HG03103 (cell line): ENCODE measurements around the gene RAB24.
"Not testable (repeated sequence)": the region's sequence is repeated elsewhere in the genome, so short reads cannot be mapped to it uniquely, and the experiment has no call there.

Experiments used
- ATAC-seq: cut with Tn5 transposase; IDR thresholded peaks from one replicate; pipeline ENCODE4 v1.9.1; 2021; ENCODE audit warnings: low read depth; ENCODE audit not compliant: unreplicated experiment

Gene RAB24

DNA sequence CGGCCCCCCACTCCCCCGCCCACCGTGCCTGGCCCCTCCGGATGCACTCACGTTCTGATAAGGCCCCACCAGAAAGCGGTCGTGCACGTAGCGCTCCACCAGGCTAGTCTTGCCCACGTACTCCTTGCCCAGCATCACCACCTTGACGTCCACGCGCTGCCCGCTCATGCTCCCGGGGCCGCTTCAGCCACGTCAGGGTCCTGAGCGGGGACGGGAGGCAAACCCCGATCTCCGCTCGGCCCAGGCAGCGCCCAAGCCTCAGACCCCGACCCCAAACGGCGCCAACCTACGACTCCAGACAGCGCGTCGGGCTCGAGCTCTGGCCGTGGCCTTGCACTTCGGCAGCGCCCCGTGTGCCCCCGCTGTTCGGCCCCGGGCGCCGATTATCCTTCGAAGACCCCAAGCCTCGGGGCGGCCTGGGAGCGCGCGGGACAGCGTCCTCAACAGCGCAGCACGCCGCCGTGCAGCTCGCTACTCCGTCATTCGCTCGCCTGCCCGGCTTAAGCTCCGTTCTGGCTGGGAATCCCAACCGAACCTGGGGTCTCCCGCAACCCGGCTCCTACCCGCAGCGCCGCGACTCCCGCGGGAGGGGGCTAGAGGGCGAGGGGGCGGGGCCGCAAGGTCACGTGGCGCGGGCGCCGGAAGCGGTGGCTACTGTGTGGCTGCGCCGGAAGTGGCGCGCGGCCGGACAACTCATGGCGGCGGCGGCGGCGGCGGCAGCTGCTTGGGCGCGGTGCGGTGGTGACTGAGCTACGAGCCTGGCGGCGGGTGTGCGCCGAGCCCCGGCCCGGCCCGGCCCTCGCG lies at the start of gene RAB24, which contains the start of gene PRELID1:
Gene RAB24 (minus strand): TSS at position 599 of the 804 bp plus-strand sequence. CDS start 431 bp downstream, at position 168.
Gene PRELID1 (plus strand): TSS at position 679 of the 804 bp plus-strand sequence. CDS start 187 bp downstream, outside the sequence.
- peak; percentile 48 for ATAC-seq

GRCh38 chr5:177353093-177353492 lies 49.6 kb upstream of the RAB24 start:
- ATAC-seq = no peak

- peak; percentile 95 for ATAC-seq
Observed at GRCh38 chr5:177351392-177352329, 48.1 kb upstream of the RAB24 start, which contains the start of gene LMAN2. Gene LMAN2 (minus strand): TSS chr5:177351668. CDS start chr5:177351647, 21 bp downstream.

DNA sequence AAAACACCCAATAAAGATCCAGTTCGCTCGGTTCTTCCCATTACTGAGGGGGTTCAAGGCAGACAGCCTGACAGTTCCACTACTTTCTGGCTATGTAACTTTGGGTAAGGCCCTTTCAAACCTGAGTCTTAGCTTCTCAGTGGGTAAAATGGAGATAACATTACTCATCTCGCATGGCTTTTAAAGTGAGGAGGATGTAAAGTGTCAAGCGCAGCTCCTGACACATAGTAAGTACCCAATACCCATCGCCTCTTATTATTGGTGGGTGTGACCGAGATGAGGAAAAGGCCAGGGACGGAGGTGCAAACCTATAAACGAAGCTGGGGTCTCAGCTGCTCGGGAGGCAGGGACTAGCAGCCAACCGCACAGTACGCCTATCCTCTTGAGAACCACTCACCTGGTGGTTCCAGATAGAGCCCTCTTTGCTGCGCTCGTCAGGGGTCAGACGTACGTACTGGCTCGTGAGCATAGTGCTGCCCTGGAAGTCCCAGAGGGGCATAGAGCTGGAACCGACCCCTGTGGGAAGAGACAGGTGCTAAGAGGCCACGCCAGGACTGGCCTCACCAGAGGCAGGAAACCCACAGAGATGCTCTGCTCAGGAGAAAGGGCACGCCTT lies 47.4 kb upstream of the RAB24 start:
- no peak for ATAC-seq

- no peak for ATAC-seq
Observed at GRCh38 chr5:177349762-177350161, 46.2 kb upstream of the RAB24 start.

GRCh38 chr5:177349362-177349647 lies 45.8 kb upstream of the RAB24 start:
- no peak for ATAC-seq

DNA sequence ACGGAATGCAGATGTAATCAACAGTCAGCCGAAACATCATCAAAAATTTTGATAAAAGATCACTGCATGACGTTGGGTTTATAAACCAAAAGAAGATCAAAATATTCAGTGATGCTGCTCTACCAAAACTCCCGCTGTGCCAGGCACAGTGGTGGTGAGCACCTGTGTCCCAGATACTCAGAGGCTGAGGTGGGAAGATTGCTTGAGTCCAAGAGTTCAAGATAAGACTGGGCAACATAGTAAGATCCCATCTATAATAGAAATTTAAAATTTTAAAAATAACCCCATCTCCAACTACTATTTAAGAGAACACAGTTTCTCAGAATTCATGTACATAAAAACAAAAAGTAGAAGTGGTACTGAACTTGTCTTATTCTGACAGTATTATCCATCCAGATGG lies 44.2 kb upstream of the RAB24 start:
- no peak for ATAC-seq

DNA sequence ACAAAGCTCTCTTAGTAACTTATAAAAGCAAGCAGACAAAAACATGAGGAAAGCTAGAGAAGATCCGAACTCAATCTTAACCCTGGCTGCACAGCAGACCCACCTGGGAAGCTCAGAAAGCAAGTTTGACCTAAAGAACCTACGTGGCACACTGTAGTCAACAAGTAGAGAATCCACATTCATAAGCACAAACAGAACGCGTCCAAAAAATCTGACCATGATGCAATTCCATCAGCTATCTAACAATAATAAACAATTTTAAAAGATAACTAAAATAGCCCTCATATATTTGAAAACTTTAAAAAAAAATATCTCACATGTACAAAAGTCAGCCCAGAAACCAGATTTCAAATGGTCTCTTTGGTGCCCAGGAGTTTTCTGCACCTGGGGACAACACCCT lies 43.3 kb upstream of the RAB24 start:
- no peak for ATAC-seq

- ATAC-seq = no peak
Observed at GRCh38 chr5:177344891-177345290, 41.4 kb upstream of the RAB24 start.

- no peak for ATAC-seq
Observed at GRCh38 chr5:177343777-177344176, 40.3 kb upstream of the RAB24 start.

DNA sequence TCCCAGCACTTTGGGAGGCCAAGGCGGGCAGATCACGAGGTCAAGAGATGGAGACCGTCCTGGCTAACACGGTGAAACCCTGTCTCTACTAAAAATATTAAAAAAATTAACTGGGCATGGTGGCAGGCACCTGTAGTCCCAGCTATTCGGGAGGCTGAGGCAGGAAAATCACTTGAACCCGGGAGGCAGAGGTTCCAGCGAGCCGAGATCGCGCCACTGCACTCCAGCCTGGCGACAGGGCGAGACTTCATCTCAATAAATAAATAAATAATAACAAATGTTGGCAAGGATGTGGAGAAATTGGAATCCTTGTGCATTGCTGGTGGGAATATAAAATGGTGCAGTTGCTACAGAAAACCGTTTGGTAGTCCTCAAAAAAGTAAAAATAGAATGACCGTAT lies 39.5 kb upstream of the RAB24 start:
- not testable (repeated sequence) for ATAC-seq

DNA sequence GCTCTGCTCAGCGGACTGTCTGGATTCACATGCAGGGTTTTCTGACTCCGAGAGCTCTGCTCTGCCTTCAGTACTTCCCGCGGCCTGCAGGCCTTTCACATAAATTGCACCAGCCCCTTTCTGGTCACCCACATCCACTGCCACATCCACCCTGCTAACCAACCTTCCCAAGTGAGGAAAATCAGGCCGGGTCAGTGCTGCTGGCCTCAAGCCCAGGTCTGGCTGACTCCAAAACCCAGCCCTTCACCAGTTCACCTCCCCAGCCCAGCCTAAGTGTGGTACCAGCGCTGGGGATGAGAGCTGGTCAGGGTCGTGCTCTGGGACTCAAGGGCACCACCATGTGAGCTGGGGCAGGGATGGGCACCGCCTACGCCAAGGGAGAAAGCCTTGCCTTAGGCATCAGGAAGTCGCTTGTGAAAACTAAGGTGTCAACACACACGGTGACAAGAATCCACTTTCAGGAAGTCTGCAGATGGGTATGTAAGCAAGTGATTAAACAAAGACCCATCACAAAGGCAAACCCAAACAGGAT lies 35.7 kb upstream of the RAB24 start:
- ATAC-seq = no peak

GRCh38 chr5:177338251-177339106 lies 35.0 kb upstream of the RAB24 start:
- ATAC-seq = no peak

DNA sequence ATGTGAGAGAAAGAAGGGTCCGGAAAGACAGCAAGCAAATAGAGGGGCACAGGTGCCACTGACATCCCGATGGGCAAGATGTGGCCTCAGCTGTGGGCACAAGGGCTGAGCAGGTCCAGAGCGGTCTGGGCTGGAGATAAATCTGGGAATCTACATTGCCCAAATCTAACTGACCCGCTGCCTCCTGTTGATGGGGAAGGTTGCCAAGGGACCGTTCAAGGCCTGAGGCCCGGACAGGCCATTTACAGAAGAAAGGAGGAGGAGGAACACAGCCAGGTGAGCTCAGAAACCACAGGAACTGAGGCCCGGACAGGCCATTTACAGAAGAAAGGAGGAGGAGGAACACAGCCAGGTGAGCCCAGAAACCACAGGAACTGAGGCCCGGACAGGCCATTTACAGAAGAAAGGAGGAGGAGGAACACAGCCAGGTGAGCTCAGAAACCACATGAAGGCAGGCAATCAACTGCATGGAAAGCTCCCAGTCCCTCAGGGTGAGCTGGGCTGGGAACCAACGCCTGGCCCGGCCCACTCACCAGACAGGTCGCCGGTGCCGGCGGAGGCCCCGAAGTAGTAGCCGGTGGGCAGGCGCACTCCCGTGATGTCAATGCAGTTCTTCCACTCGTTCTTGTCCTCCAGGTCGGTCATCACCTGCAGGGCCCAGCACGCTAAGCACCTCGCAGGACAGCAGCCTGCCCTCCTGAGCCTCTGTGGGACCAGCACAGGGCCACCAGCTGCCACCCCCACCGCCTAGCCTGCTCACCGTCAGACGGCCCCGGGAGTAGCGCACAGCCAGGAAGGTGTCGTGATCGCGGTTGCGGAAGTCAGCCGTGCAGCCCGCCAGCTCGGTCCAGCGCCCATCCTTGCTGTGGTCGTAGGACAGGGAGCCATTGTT lies 33.3 kb upstream of the RAB24 start:
- ATAC-seq = no peak

GRCh38 chr5:177336112-177336511 lies 32.6 kb upstream of the RAB24 start:
- no peak for ATAC-seq

DNA sequence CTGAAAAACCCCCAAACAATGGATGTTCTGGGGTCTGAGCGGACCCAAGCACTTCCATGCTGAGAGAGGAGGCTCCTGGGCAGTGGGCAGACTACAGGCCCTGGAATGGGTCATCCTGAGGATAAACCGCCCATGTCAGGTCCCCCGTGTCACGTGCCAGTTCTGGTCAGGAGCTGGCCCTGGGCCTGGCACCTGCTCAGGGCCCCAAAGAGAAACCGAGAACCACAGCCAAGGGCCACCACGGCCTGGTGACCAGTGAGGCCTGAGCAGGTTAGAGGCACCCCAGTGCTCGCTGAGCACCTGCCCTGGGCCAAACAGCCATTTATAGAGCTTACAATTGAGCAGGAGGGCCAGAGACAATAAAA lies 32.2 kb upstream of the RAB24 start:
- ATAC-seq = no peak

DNA sequence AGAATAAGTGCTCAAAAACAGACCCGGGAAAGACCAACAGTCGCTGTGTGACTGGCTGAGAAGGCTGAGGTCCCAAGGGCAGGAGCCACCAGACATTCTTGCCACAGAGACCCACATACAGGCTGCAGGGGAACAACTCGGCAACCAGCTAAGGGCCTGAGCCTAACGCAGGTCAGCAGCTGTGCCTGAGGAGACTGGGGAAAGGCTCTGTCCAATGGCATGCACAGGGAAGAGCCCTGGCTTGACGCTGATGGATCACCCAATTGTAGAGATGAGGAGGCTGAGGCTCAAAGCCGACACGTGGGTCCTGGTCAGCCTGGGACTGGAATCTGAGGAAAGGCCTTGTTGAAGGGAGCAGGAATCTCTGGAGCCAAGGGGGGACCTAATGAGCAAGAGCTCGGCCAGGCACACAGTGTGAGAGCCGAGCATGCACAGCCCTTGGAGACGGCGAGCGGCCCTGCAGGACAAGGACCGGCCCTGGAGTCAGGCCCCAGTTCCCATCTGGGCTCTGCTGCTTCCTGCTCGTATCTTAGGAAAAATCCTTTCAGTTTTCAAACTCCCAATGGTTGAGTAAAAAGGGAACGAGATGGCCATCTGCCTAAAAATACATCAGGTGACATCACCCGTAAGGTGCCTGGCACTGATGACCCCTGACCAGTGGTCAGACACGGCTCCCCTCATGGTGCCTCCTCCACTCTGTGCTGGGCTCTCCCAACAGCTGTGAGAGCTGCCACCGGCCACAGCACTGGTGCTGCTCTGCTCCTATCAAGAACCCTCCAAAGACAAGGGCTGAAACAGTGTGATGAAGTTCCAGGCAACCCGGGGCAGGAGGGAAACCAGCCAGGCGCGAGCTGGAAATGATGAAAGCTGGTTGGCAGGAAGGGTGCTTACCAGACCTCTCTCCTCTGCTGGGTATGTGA lies 31.5 kb upstream of the RAB24 start:
- ATAC-seq = no peak

DNA sequence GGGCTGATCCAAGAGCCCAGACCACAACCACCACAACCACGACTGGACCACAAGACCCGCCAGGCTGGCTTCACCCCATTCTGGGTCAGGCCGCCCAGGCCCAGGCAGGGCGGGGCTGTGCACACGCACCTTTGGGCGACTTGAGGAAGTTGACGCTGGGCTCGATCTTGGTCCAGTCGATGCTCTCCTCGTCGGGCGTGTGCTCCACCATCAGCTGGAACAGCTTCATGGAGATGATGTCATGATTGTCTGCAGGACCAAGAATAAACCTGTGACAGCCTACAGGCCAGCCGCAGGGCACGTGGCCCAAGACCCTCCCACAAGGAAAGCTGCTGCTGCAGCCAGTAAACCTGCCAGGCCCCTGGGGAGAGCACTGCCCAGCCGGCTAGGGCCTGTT lies 30.6 kb upstream of the RAB24 start:
- no peak for ATAC-seq
